Measurements from ENCODE around the gene SMTN. TPM values are rescaled to one million over a fixed set of nuclear protein-coding genes. Genes with fewer than 3 reads are reported as not detected.

Gene SMTN
- total and polyA plus RNA-seq, 10 of the 15 experiments (the other 5 are each of a cell fraction or from before 2014, with no cell fraction given), result 0.92 to 21.9 (median 4.8) TPM

GRCh38 chr22:31062566-31063230 lies 18.4 kb upstream of the SMTN start:
- Histone ChIP-seq H3K4me1 (ENCODE audit: control insufficient read depth, insufficient read depth, low read length) (no peaks in the 10 kb centered on the region), H3K27ac (ENCODE audit: control insufficient read depth, insufficient read depth) (no peak overlapping the region), H3K4me2 (ENCODE audit: control insufficient read depth, insufficient read depth) (no peak overlapping the region), H3K9me3 (replicated peaks; ENCODE audit: control insufficient read depth, insufficient read depth, low read length) (peaks cover 1% of the 10 kb centered on the region; the same call in 1 of the 3 replicates), H3K36me3 (ENCODE audit: control insufficient read depth in 2 of 2, insufficient read depth in 2 of 2, low read length in 1 of 2) (no peaks in the 10 kb centered on the region), H4K20me1 (ENCODE audit: control insufficient read depth, insufficient read depth) (no peaks in the 10 kb centered on the region), H3K9ac (ENCODE audit: control insufficient read depth, insufficient read depth, low read length) (no peak overlapping the region), H3K4me3 (no peak overlapping the region), H3K79me2 (ENCODE audit: control insufficient read depth, insufficient read depth, low read length) (no peaks in the 10 kb centered on the region), H2AFZ (ENCODE audit: control insufficient read depth, low read depth, low read length) (no peak overlapping the region), H3K27me3 (replicated peaks in 1 of 2; ENCODE audit: control insufficient read depth in 2 of 2, insufficient read depth in 2 of 2, low read length in 1 of 2) (no peaks in the 10 kb centered on the region)
- BruUV-seq (replicated peaks), result no TSS peak
- TF ChIP-seq RELB (IDR thresholded peaks at IDR 0.05; ENCODE audit: low read depth) (no peak), CREB1 (IDR thresholded peaks at IDR 0.05; ENCODE audit: low read depth) (no peak)
- ChIA-PET RAD21 (ENCODE audit: unreplicated experiment) (interaction anchor here (1.2 to 2.0 kb wide), 2 partner anchors 21 to 22 kb away, joined by 3 to 6 read pairs; no protein-coding TSS in a partner anchor), SMC1A (ENCODE audit: uncharacterized antibody, unreplicated experiment) (interaction anchor here (0.6 kb wide), 1 partner anchor 10 kb away, joined by 3 read pairs; no protein-coding TSS in a partner anchor), CTCF (no interaction called here), POLR2A (no interaction called here)
- no peak for FAIRE-seq
- intact Hi-C loops (cut with micrococcal nuclease; ENCODE audit: unreplicated experiment) (no loop called here), in situ Hi-C loops (cut with MboI) (no loop called here)
- DNase-seq (ENCODE audit: low read depth, low spot score), result no peak
- no peak for ATAC-seq
- WGBS (ENCODE audit: insufficient coverage, insufficient replicate concordance, low lambda C conversion rate, missing lambda C conversion rate), result 67% methylated on average over 2 of the region's 2 CpGs

GRCh38 chr22:31064369-31064768 lies 16.7 kb upstream of the SMTN start:
- H2AFZ ChIP-seq (ENCODE audit: control insufficient read depth, low read depth, low read length), result peak overlapping the region; percentile 45
- no peak overlapping the region for H3K9ac ChIP-seq (ENCODE audit: control insufficient read depth, insufficient read depth, low read length)
- H3K9me3 ChIP-seq (replicated peaks; ENCODE audit: control insufficient read depth, insufficient read depth, low read length), result peaks cover 1% of the 10 kb centered on the region; the same call in 1 of the 3 replicates
- RAD21 ChIA-PET (ENCODE audit: unreplicated experiment), result no interaction called here
- SMC1A ChIA-PET (ENCODE audit: uncharacterized antibody, unreplicated experiment), result interaction anchor here (0.9 to 1.6 kb wide), 3 partner anchors 16 to 143 kb away, joined by 3 to 5 read pairs (median 3); no protein-coding TSS in a partner anchor
- H4K20me1 ChIP-seq (ENCODE audit: control insufficient read depth, insufficient read depth), result no peaks in the 10 kb centered on the region
- BruUV-seq (replicated peaks), result no TSS peak
- POLR2A ChIA-PET, result interaction anchor here (2.2 kb wide), 1 partner anchor 96 kb away, joined by 6 read pairs; the partner anchor contains the start of genes MORC2 and TUG1
- no peak overlapping the region for H3K27ac ChIP-seq (ENCODE audit: control insufficient read depth, insufficient read depth)
- in situ Hi-C loops (cut with MboI), result no loop called here
- 86% methylated on average over 6 of the region's 6 CpGs for WGBS (ENCODE audit: insufficient coverage, insufficient replicate concordance, low lambda C conversion rate, missing lambda C conversion rate)
- FAIRE-seq (no peak), DNase-seq (ENCODE audit: low read depth, low spot score) (no peak), ATAC-seq (no peak)
- CTCF ChIA-PET, result interaction anchor here (0.6 to 1.7 kb wide), 9 partner anchors 16 to 490 kb away, joined by 3 to 5 read pairs (median 3); partner anchors contain the start of genes SELENOM and SMTN
- no peak overlapping the region for H3K4me3 ChIP-seq
- H3K36me3 ChIP-seq (ENCODE audit: control insufficient read depth in 2 of 2, insufficient read depth in 2 of 2, low read length in 1 of 2), result no peaks in the 10 kb centered on the region
- intact Hi-C loops (cut with micrococcal nuclease; ENCODE audit: unreplicated experiment), result no loop called here
- H3K27me3 ChIP-seq (replicated peaks in 1 of 2; ENCODE audit: control insufficient read depth in 2 of 2, insufficient read depth in 2 of 2, low read length in 1 of 2), result no peaks in the 10 kb centered on the region
- H3K4me1 ChIP-seq (ENCODE audit: control insufficient read depth, insufficient read depth, low read length), result no peaks in the 10 kb centered on the region
- H3K79me2 ChIP-seq (ENCODE audit: control insufficient read depth, insufficient read depth, low read length), result no peaks in the 10 kb centered on the region
- TF ChIP-seq REST (IDR thresholded peaks at IDR 0.05; ENCODE audit: low read depth, low read length) (no peak), RB1 (IDR thresholded peaks at IDR 0.05; ENCODE audit: borderline replicate concordance) (no peak), SUZ12 (IDR thresholded peaks at IDR 0.05; ENCODE audit: unreplicated experiment) (no peak)
- H3K4me2 ChIP-seq (ENCODE audit: control insufficient read depth, insufficient read depth), result 0 out of 2 replicates have a peak overlapping the region, but pooled peaks have one; percentile 17
